DND-41 (cell line): ENCODE measurements around the gene NRCAM.

Experiments
- EZH2 ChIP-seq: IDR thresholded peaks from 3 replicates; pipeline ENCODE4 v1.6.1; 2012; ENCODE audit warnings: borderline replicate concordance, low read depth, mild to moderate bottlenecking, moderate library complexity, low read length, inconsistent platforms; ENCODE audit not compliant: severe bottlenecking
- TF ChIP-seq, protein P1 (sequence below): IDR thresholded peaks from 2 replicates; pipeline ENCODE4 v1.5.1; 2012; ENCODE audit warnings: borderline replicate concordance, low read length, moderate library complexity, mild to moderate bottlenecking; ENCODE audit not compliant: poor library complexity, severe bottlenecking; ENCODE audit errors: extremely low read depth

DNA sequence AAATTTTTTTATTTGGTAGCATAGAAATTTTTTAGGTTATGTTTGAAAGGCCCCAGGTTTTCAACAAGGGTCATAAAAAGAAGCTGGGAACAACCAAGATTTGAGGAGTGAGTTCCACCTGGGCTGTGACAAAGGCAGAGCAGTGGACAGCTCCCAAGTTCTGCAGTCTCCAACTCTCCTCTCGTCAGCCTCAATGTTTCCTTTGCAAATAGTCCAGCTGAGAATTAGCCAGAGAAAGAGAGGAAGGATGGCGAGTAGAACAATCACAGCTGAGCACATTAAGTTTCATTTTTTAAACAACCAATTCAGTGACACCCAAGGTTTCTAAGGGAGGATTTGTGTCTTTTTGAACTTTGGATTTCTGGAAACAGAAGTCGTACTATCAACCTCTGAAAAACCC is 143.2 kb downstream of the NRCAM start:
- TF ChIP-seq, protein P1, sequence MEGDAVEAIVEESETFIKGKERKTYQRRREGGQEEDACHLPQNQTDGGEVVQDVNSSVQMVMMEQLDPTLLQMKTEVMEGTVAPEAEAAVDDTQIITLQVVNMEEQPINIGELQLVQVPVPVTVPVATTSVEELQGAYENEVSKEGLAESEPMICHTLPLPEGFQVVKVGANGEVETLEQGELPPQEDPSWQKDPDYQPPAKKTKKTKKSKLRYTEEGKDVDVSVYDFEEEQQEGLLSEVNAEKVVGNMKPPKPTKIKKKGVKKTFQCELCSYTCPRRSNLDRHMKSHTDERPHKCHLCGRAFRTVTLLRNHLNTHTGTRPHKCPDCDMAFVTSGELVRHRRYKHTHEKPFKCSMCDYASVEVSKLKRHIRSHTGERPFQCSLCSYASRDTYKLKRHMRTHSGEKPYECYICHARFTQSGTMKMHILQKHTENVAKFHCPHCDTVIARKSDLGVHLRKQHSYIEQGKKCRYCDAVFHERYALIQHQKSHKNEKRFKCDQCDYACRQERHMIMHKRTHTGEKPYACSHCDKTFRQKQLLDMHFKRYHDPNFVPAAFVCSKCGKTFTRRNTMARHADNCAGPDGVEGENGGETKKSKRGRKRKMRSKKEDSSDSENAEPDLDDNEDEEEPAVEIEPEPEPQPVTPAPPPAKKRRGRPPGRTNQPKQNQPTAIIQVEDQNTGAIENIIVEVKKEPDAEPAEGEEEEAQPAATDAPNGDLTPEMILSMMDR: no peak
- TF ChIP-seq EZH2: no peak
